Adrenal gland (tissue), 5 donors: ENCODE data around the gene TEX14.

ENCODE experiments used
- CTCF ChIP-seq, 6 experiments: fragments of 450-650 bp in 4 of 6; fragments of 200-600 bp in 2 of 6; sonication (generic) in 1 of 6; IDR thresholded peaks; 1 replicate in 5 of 6; 2 replicates in 1 of 6; pipeline versions ENCODE4 v1.5.1 to v1.8.0; 2016 to 2021; ENCODE audit warnings: antibody characterized with exemption in 6 of 6, mild to moderate bottlenecking in 2 of 6, moderate library complexity in 1 of 6
- POLR2A ChIP-seq, 2 donors: fragments of 450-650 bp; IDR thresholded peaks; one replicate each; pipeline ENCODE4 v1.6.1; 2017; ENCODE audit warnings: antibody characterized with exemption in 2 of 2, mild to moderate bottlenecking in 2 of 2, moderate library complexity in 1 of 2
- donor health status: DM: no; HTN: no; CAD: no.

GRCh38 chr17:58618336-58618735 is 73.5 kb downstream of the TEX14 start:
- no peak for TF ChIP-seq CTCF (IDR thresholded peaks at IDR 0.05)
- no peak for TF ChIP-seq POLR2A (IDR thresholded peaks at IDR 0.05)
